DND-41 (cell line): ENCODE results near the gene OPRL1.

Experiments used
- CTCF ChIP-seq: IDR thresholded peaks from 2 replicates; pipeline ENCODE4 v1.5.1; 2012; ENCODE audit warnings: borderline replicate concordance, low read length, moderate library complexity, mild to moderate bottlenecking; ENCODE audit not compliant: poor library complexity, severe bottlenecking; ENCODE audit errors: extremely low read depth
- EZH2 ChIP-seq: IDR thresholded peaks from 3 replicates; pipeline ENCODE4 v1.6.1; 2012; ENCODE audit warnings: borderline replicate concordance, low read depth, mild to moderate bottlenecking, moderate library complexity, low read length, inconsistent platforms; ENCODE audit not compliant: severe bottlenecking

- TF ChIP-seq CTCF (no peak), EZH2 (no peak)
These were observed 29.1 kb downstream of the OPRL1 start for GRCh38 chr20:64108731-64109681.
